Neural cell (in vitro differentiated cells): Measurements from ENCODE around the gene HOXB1. TPM values are rescaled to one million over a fixed set of nuclear protein-coding genes. Genes with fewer than 3 reads are reported as not detected.

ENCODE experiments used
- H2AFZ ChIP-seq: fragments of 200-600, 300-800 bp; sonication (generic), shearing (Covaris generic); 2 replicates; pipeline ENCODE4 v1.6.0; 2014; ENCODE audit warnings: low read depth, mild to moderate bottlenecking, antibody characterized with exemption, low read length, moderate library complexity
- H3F3A ChIP-seq: fragments of 200-600 bp; shearing (Covaris generic); 2 replicates; pipeline ENCODE4 v1.6.1; 2016; ENCODE audit warnings: mild to moderate bottlenecking, moderate library complexity, mixed read lengths, antibody characterized with exemption, low read length; ENCODE audit not compliant: insufficient read depth, poor library complexity, severe bottlenecking
- H3K27ac ChIP-seq: fragments of 200-600, 300-800 bp; sonication (generic), shearing (Covaris generic); 2 replicates; pipeline ENCODE4 v1.5.1; 2014; ENCODE audit warnings: mild to moderate bottlenecking, low read length, moderate library complexity
- H3K27me3 ChIP-seq: fragments of 300-800, 200-600 bp; sonication (generic), shearing (Covaris generic); 2 replicates; pipeline ENCODE4 v1.6.0; 2014; ENCODE audit warnings: mild to moderate bottlenecking, low read depth, low read length, moderate library complexity; ENCODE audit not compliant: insufficient read depth
- H3K36me3 ChIP-seq: fragments of 300-800, 200-600 bp; sonication (generic), shearing (Covaris generic); 2 replicates; pipeline ENCODE4 v1.5.1; 2014; ENCODE audit warnings: mild to moderate bottlenecking, antibody characterized with exemption, low read length, moderate library complexity; ENCODE audit not compliant: insufficient read depth
- H3K4me2 ChIP-seq: fragments of 300-800, 200-600 bp; sonication (generic), shearing (Covaris generic); 2 replicates; pipeline ENCODE4 v1.6.0; 2014; ENCODE audit warnings: mild to moderate bottlenecking, low read length
- H3K4me3 ChIP-seq: fragments of 300-800, 200-600 bp; sonication (generic), shearing (Covaris generic); 2 replicates; pipeline ENCODE4 v1.5.1; 2014; ENCODE audit warnings: mild to moderate bottlenecking, low read length, moderate library complexity
- H3K79me2 ChIP-seq: fragments of 200-600 bp; shearing (Covaris generic); replicated peaks from 2 replicates; pipeline ENCODE4 v1.6.0; 2014; ENCODE audit warnings: mild to moderate bottlenecking, low read length, moderate library complexity; ENCODE audit not compliant: insufficient read depth
- H3K9ac ChIP-seq: fragments of 300-800, 200-600 bp; sonication (generic), shearing (Covaris generic); 2 replicates; pipeline ENCODE4 v1.6.1; 2016; ENCODE audit warnings: mild to moderate bottlenecking, low read length, mixed read lengths
- H3K9me2 ChIP-seq: fragments of 200-600 bp; shearing (Covaris generic); 2 replicates; pipeline ENCODE4 v1.6.1; 2016; ENCODE audit warnings: mild to moderate bottlenecking, low read length, mixed read lengths; ENCODE audit not compliant: insufficient read depth
- H3K9me3 ChIP-seq: fragments of 200-600, 300-800 bp; sonication (generic), shearing (Covaris generic); 2 replicates; pipeline ENCODE4 v1.6.1; 2016; ENCODE audit warnings: mild to moderate bottlenecking, mixed run types, low read length, moderate library complexity, mixed read lengths
- H4K20me1 ChIP-seq: fragments of 200-600 bp; shearing (Covaris generic); 2 replicates; pipeline ENCODE4 v1.6.1; 2016; ENCODE audit warnings: mild to moderate bottlenecking, mixed run types; ENCODE audit not compliant: insufficient read depth
- CTCF ChIP-seq: fragments of 450-650 bp; IDR thresholded peaks from 2 replicates; pipeline ENCODE4 v1.5.1; 2014; ENCODE audit warnings: antibody characterized with exemption, mild to moderate bottlenecking, moderate library complexity; ENCODE audit not compliant: poor library complexity, severe bottlenecking
- EP300 ChIP-seq: fragments of 450-650 bp; conservative IDR thresholded peaks from 2 replicates; pipeline ENCODE4 v1.6.1; 2014; ENCODE audit warnings: antibody characterized with exemption, mild to moderate bottlenecking, moderate library complexity; ENCODE audit not compliant: poor library complexity, severe bottlenecking
- EZH2 ChIP-seq: fragments of 200-600, 300-800 bp; shearing (Covaris generic), sonication (generic); IDR thresholded peaks from 2 replicates; pipeline ENCODE4 v1.6.1; 2014; ENCODE audit warnings: antibody characterized with exemption, low read length, borderline replicate concordance, mild to moderate bottlenecking; ENCODE audit not compliant: insufficient read depth, poor library complexity, severe bottlenecking
- MXI1 ChIP-seq: fragments of 450-650 bp; conservative IDR thresholded peaks from 2 replicates; pipeline ENCODE4 v1.6.1; 2014; ENCODE audit warnings: antibody characterized with exemption, mild to moderate bottlenecking; ENCODE audit not compliant: poor library complexity, severe bottlenecking
- RAD21 ChIP-seq: fragments of 450-650 bp; conservative IDR thresholded peaks from 2 replicates; pipeline ENCODE4 v1.6.1; 2014; ENCODE audit warnings: antibody characterized with exemption, mild to moderate bottlenecking, moderate library complexity
- REST ChIP-seq: IDR thresholded peaks from 2 replicates; pipeline ENCODE4 v1.6.1; 2012; ENCODE audit warnings: borderline replicate concordance
- SMC3 ChIP-seq: fragments of 450-650 bp; conservative IDR thresholded peaks from 2 replicates; pipeline ENCODE4 v1.6.1; 2014; ENCODE audit warnings: antibody characterized with exemption, mild to moderate bottlenecking, moderate library complexity; ENCODE audit not compliant: poor library complexity
- polyA plus RNA-seq: library from polyadenylated mRNA; depleted of rRNA; stranded (reverse); fragments of >200 nt; gene quantifications from 2 replicates; pipeline ENCODE4 v1.2.3, GENCODE V29; 2014

HOXB1 gene
- polyA plus RNA-seq, 1 donor from 2014 or later: not detected

- Histone ChIP-seq H3K4me2 (no peak overlapping the region), H3F3A (no peaks in the 10 kb centered on the region), H4K20me1 (no peaks in the 10 kb centered on the region), H3K79me2 (no peaks in the 10 kb centered on the region), H3K36me3 (no peaks in the 10 kb centered on the region), H2AFZ (no peak overlapping the region), H3K9ac (no peak overlapping the region), H3K9me3 (no peaks in the 10 kb centered on the region), H3K27me3 (peaks cover 100% of the 10 kb centered on the region), H3K4me3 (no peak overlapping the region), H3K27ac (no peak overlapping the region), H3K9me2 (no peaks in the 10 kb centered on the region)
- TF ChIP-seq SMC3: no peak
- no peak for TF ChIP-seq RAD21
- no peak for TF ChIP-seq MXI1
- no peak for TF ChIP-seq EP300
- TF ChIP-seq CTCF: no peak
These were observed 15.5 kb upstream of the HOXB1 start for GRCh38 chr17:48546137-48546923.

- H3K4me3 ChIP-seq: no peak overlapping the region
- peaks cover 100% of the 10 kb centered on the region for H3K27me3 ChIP-seq
- no peak overlapping the region for H2AFZ ChIP-seq
- H4K20me1 ChIP-seq: no peaks in the 10 kb centered on the region
- no peaks in the 10 kb centered on the region for H3K79me2 ChIP-seq
- H3K4me2 ChIP-seq: no peak overlapping the region
- H3K9me3 ChIP-seq: no peaks in the 10 kb centered on the region
- H3K9me2 ChIP-seq: no peaks in the 10 kb centered on the region
- H3F3A ChIP-seq: no peaks in the 10 kb centered on the region
- no peak overlapping the region for H3K9ac ChIP-seq
- TF ChIP-seq SMC3 (no peak), MXI1 (no peak), RAD21 (no peak), EZH2 (no peak)
- H3K27ac ChIP-seq: no peak overlapping the region
- no peaks in the 10 kb centered on the region for H3K36me3 ChIP-seq
These were observed 14.7 kb upstream of the HOXB1 start for GRCh38 chr17:48545539-48545938.

- Histone ChIP-seq H3K79me2 (no peaks in the 10 kb centered on the region), H2AFZ (no peak within 1 kb of the TSS)
These were observed 14.2 kb upstream of the HOXB1 start, which contains the start of gene HOXB2 for GRCh38 chr17:48545022-48545375. Gene HOXB2 (minus strand): TSS chr17:48545109. CDS start chr17:48544911, 198 bp downstream.

More at GRCh38 chr17:48545022-48545375, 14.2 kb upstream of the HOXB1 start, which contains the start of gene HOXB2:
- Histone ChIP-seq H3K4me3 (no peak within 1 kb of the TSS), H3K36me3 (no peaks in the 10 kb centered on the region), H3K27me3 (peaks cover 100% of the 10 kb centered on the region), H3F3A (no peaks in the 10 kb centered on the region), H3K9ac (no peak within 1 kb of the TSS), H4K20me1 (no peaks in the 10 kb centered on the region), H3K9me2 (no peaks in the 10 kb centered on the region), H3K9me3 (no peaks in the 10 kb centered on the region), H3K27ac (no peak within 1 kb of the TSS), H3K4me2 (no peak within 1 kb of the TSS)
- TF ChIP-seq RAD21: no peak
- no peak for TF ChIP-seq EP300
- no peak for TF ChIP-seq REST
- TF ChIP-seq SMC3: no peak
